LNCaP clone FGC (cell line): ENCODE measurements around the gene VEZF1.
A peak's percentile ranks its signal among the peaks of the same experiment; 100 is the strongest.

Experiments used
- DNase-seq: peaks from one replicate; pipeline ENCODE4 v3.0.0-alpha.2; 2011; ENCODE audit warnings: low read depth
- H3K4me3 ChIP-seq: 2 replicates; pipeline ENCODE4 v1.5.1; 2011; ENCODE audit warnings: mild to moderate bottlenecking, low read depth, low read length, control low read depth
- CTCF ChIP-seq: IDR thresholded peaks from 2 replicates; pipeline ENCODE4 v1.5.1; 2012; ENCODE audit warnings: mild to moderate bottlenecking; ENCODE audit not compliant: control insufficient read depth, insufficient read depth; ENCODE audit errors: extremely low read depth

Gene VEZF1

GRCh38 chr17:57947369-57947768, 40.7 kb downstream of the VEZF1 start:
- DNase-seq = no peak
- TF ChIP-seq CTCF = no peak
- peak overlapping the region; percentile 48 for H3K4me3 ChIP-seq

- no peak for DNase-seq
- H3K4me3 ChIP-seq = peak overlapping the region; percentile 48
- no peak for TF ChIP-seq CTCF
These were observed 41.2 kb downstream of the VEZF1 start for GRCh38 chr17:57946798-57947358.

- peak overlapping the region; percentile 48 for H3K4me3 ChIP-seq
- DNase-seq = no peak
- no peak for TF ChIP-seq CTCF
These were observed 41.9 kb downstream of the VEZF1 start for GRCh38 chr17:57945996-57946797.

GRCh38 chr17:57944908-57945307, 43.1 kb downstream of the VEZF1 start:
- H3K4me3 ChIP-seq = no peak overlapping the region
- TF ChIP-seq CTCF = no peak
- DNase-seq = no peak

GRCh38 chr17:57943645-57944044, 44.4 kb downstream of the VEZF1 start:
- TF ChIP-seq CTCF = no peak
- H3K4me3 ChIP-seq = no peak overlapping the region
- DNase-seq = no peak

- DNase-seq = no peak
- H3K4me3 ChIP-seq = no peak overlapping the region
- no peak for TF ChIP-seq CTCF
These were observed 44.9 kb downstream of the VEZF1 start for GRCh38 chr17:57943140-57943539.
